H9 (cell line): Measurements from ENCODE around the gene KLHL41. TPM values are rescaled to one million over a fixed set of nuclear protein-coding genes. Genes with fewer than 3 reads are reported as not detected.
"Not testable (repeated sequence)": the region's sequence is repeated elsewhere in the genome, so short reads cannot be mapped to it uniquely, and the experiment has no call there.

Experiments
- DNase-seq: peaks from one replicate; pipeline ENCODE4 v3.0.0-alpha.2; 2017
- H2AFZ ChIP-seq: one replicate; pipeline ENCODE4 v1.6.1; 2013; ENCODE audit warnings: mild to moderate bottlenecking, low read length, control low read depth, moderate library complexity
- H2AK5ac ChIP-seq: 2 replicates; pipeline ENCODE4 v1.6.1; 2013; ENCODE audit warnings: low read length, control low read depth, mixed read lengths; ENCODE audit not compliant: insufficient read length
- H2BK120ac ChIP-seq: one replicate; pipeline ENCODE4 v1.6.1; 2013; ENCODE audit warnings: low read depth, mild to moderate bottlenecking, low read length, control low read depth, inconsistent platforms; ENCODE audit not compliant: poor library complexity, severe bottlenecking
- H2BK12ac ChIP-seq: 2 replicates; pipeline ENCODE4 v1.6.1; 2013; ENCODE audit warnings: low read length, control low read depth, mixed read lengths, low read depth; ENCODE audit not compliant: insufficient read length
- H2BK15ac ChIP-seq: 2 replicates; pipeline ENCODE4 v1.6.1; 2013; ENCODE audit warnings: low read depth, low read length, control low read depth
- H2BK20ac ChIP-seq: one replicate; pipeline ENCODE4 v1.6.1; 2013; ENCODE audit warnings: low read depth, mild to moderate bottlenecking, low read length, control low read depth, inconsistent platforms; ENCODE audit not compliant: poor library complexity, severe bottlenecking
- H2BK5ac ChIP-seq: 2 replicates; pipeline ENCODE4 v1.6.1; 2013; ENCODE audit warnings: low read length, control low read depth, mixed read lengths; ENCODE audit not compliant: insufficient read length
- H3K14ac ChIP-seq: 2 replicates; pipeline ENCODE4 v1.6.1; 2013; ENCODE audit warnings: low read length, control low read depth; ENCODE audit not compliant: insufficient read depth
- H3K18ac ChIP-seq: 2 replicates; pipeline ENCODE4 v1.6.1; 2013; ENCODE audit warnings: low read depth, mild to moderate bottlenecking, mixed read lengths, low read length, control low read depth; ENCODE audit not compliant: insufficient read length
- H3K23ac ChIP-seq: 2 replicates; pipeline ENCODE4 v1.6.1; 2013; ENCODE audit warnings: low read length, control low read depth, mixed read lengths, low read depth; ENCODE audit not compliant: insufficient read length
- H3K23me2 ChIP-seq: 2 replicates; pipeline ENCODE4 v1.6.1; 2013; ENCODE audit warnings: low read depth, mild to moderate bottlenecking, mixed read lengths, low read length, control low read depth; ENCODE audit not compliant: insufficient read length, poor library complexity, severe bottlenecking
- H3K27ac ChIP-seq: 2 replicates; pipeline ENCODE4 v1.5.1; 2013; ENCODE audit warnings: low read length, control low read depth, mixed read lengths, low read depth; ENCODE audit not compliant: insufficient read length
- H3K27me3 ChIP-seq: 2 replicates; pipeline ENCODE4 v1.6.1; 2013; ENCODE audit warnings: low read length, control low read depth, inconsistent platforms; ENCODE audit not compliant: insufficient read depth
- H3K4ac ChIP-seq: 2 replicates; pipeline ENCODE4 v1.6.1; 2013; ENCODE audit warnings: low read depth, mild to moderate bottlenecking, control low read depth, inconsistent platforms, low read length, moderate library complexity
- H3K4me1 ChIP-seq: 2 replicates; pipeline ENCODE4 v1.6.1; 2013; ENCODE audit warnings: low read length, control low read depth, inconsistent platforms; ENCODE audit not compliant: insufficient read depth
- H3K4me2 ChIP-seq: 2 replicates; pipeline ENCODE4 v1.6.1; 2013; ENCODE audit warnings: low read length, control low read depth, mixed read lengths; ENCODE audit not compliant: insufficient read length, insufficient read depth
- H3K56ac ChIP-seq: 2 replicates; pipeline ENCODE4 v1.6.1; 2013; ENCODE audit warnings: low read depth, mild to moderate bottlenecking, mixed read lengths, low read length, control low read depth; ENCODE audit not compliant: insufficient read length
- H3K79me1 ChIP-seq: 2 replicates; pipeline ENCODE4 v1.6.1; 2013; ENCODE audit warnings: low read depth, mild to moderate bottlenecking, moderate library complexity, low read length, control low read depth, inconsistent platforms; ENCODE audit not compliant: insufficient read depth, poor library complexity, severe bottlenecking
- H3K79me2 ChIP-seq: 2 replicates; pipeline ENCODE4 v1.6.1; 2013; ENCODE audit warnings: low read length, control low read depth, inconsistent platforms; ENCODE audit not compliant: insufficient read depth
- H3K9ac ChIP-seq: 2 replicates; pipeline ENCODE4 v1.6.1; 2013; ENCODE audit warnings: low read length, control low read depth, mixed read lengths; ENCODE audit not compliant: insufficient read length; ENCODE audit errors: extremely low read depth
- H3K9me3 ChIP-seq: one replicate; pipeline ENCODE4 v1.6.1; 2013; ENCODE audit warnings: low read depth, low read length, inconsistent platforms; ENCODE audit not compliant: control insufficient read depth
- H3T11ph ChIP-seq: one replicate; pipeline ENCODE4 v1.6.1; 2013; ENCODE audit warnings: mild to moderate bottlenecking, low read length, control low read depth, inconsistent platforms
- H4K20me1 ChIP-seq: one replicate; pipeline ENCODE4 v1.6.1; 2013; ENCODE audit not compliant: control insufficient read depth, insufficient read length, insufficient read depth
- H4K5ac ChIP-seq: 2 replicates; pipeline ENCODE4 v1.6.1; 2013; ENCODE audit warnings: low read depth, mild to moderate bottlenecking, mixed read lengths, low read length, control low read depth; ENCODE audit not compliant: insufficient read length
- H4K8ac ChIP-seq: replicated peaks from 2 replicates; pipeline ENCODE4 v1.6.1; 2013; ENCODE audit warnings: low read length, control low read depth, mixed read lengths, low read depth; ENCODE audit not compliant: insufficient read length
- H4K91ac ChIP-seq: 2 replicates; pipeline ENCODE4 v1.6.1; 2013; ENCODE audit warnings: low read depth, mild to moderate bottlenecking, moderate library complexity, mixed read lengths, low read length, control low read depth; ENCODE audit not compliant: insufficient read length
- H3K27ac Mint-ChIP-seq, 3 experiments: 2 replicates in 2 of 3; 3 replicates in 1 of 3; pipeline ENCODE4 v1.8.0; 2020 to 2021; ENCODE audit warnings: mixed read lengths in 3 of 3, mild to moderate bottlenecking in 1 of 3, moderate library complexity in 1 of 3
- H3K27me3 Mint-ChIP-seq: 2 replicates; pipeline ENCODE4 v1.8.0; 2021; ENCODE audit warnings: low read depth, mild to moderate bottlenecking, moderate library complexity, mixed read lengths
- H3K36me3 Mint-ChIP-seq, 3 experiments: 2 replicates in 2 of 3; 3 replicates in 1 of 3; pipeline ENCODE4 v1.8.0; 2020 to 2021; ENCODE audit warnings: low read depth in 3 of 3, mixed read lengths in 3 of 3; ENCODE audit not compliant: insufficient read depth in 1 of 3
- H3K4me1 Mint-ChIP-seq, 2 experiments: 2 replicates each; pipeline ENCODE4 v1.8.0; 2020; ENCODE audit warnings: mixed read lengths in 2 of 2
- H3K4me3 Mint-ChIP-seq, 2 experiments: 2 replicates in 1 of 2; 3 replicates in 1 of 2; pipeline ENCODE4 v1.8.0; 2020 to 2021; ENCODE audit warnings: mild to moderate bottlenecking in 2 of 2, mixed read lengths in 2 of 2, moderate library complexity in 1 of 2
- H3K9me3 Mint-ChIP-seq, 2 experiments: 2 replicates in 1 of 2; 3 replicates in 1 of 2; pipeline ENCODE4 v1.8.0; 2020; ENCODE audit warnings: mild to moderate bottlenecking in 2 of 2, mixed read lengths in 2 of 2, moderate library complexity in 1 of 2
- WGBS: extraction: QIAGEN DNeasy Blood & Tissue Kit; methylation state at CpG from one replicate; pipeline ENCODE4 v1.1.7; 2013; ENCODE audit warnings: missing lambda C conversion rate, low lambda C conversion rate, mixed read lengths; ENCODE audit not compliant: insufficient read length; ENCODE audit errors: extremely low coverage; 5-methylcytosine and 5-hydroxymethylcytosine counted together
- total RNA-seq: library from RNA; stranded (reverse); gene quantifications from 2 replicates; pipeline ENCODE4 v1.2.1, GENCODE V29; 2021

KLHL41 gene
- total RNA-seq, 1 experiment from 2014 or later: not detected

DNA sequence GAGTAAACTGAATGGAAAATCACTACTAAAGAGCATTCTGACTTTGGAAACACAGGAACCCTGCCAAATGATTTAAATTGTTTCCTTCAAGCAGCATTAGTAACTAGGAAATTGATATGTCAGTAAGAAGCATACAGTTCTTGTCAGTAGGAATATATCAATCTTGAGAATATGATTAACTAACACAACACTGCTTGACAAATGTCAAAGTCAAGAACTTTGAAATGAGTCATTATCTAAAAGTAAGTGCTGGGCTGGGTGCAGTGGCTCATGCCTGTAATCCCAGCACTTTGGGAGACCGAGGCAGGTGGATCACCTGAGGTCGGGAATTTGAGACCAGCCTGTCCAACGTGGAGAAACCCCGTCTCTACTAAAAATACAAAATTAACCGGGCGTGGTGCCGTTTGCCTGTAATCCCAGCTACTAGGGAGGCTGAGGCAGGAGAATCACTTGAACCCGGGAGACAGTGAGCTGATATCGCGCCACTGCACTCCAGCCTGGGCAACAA is 7.0 kb downstream of the KLHL41 start:
- H2BK20ac ChIP-seq, H2BK5ac ChIP-seq, H3K9me3 Mint-ChIP-seq, H3K4me1 Mint-ChIP-seq, H3K9ac ChIP-seq, H4K91ac ChIP-seq, H2AK5ac ChIP-seq, H3K4me3 Mint-ChIP-seq, H2AFZ ChIP-seq, H3K27ac ChIP-seq, H3K79me1 ChIP-seq, H3K27ac Mint-ChIP-seq, DNase-seq, H3K23me2 ChIP-seq, H3K36me3 Mint-ChIP-seq, H4K20me1 ChIP-seq, H3K9me3 ChIP-seq, H3K27me3 ChIP-seq, H3K4me1 ChIP-seq, H3K23ac ChIP-seq, H4K8ac ChIP-seq, H3K4ac ChIP-seq, H2BK12ac ChIP-seq, H4K5ac ChIP-seq, H3K79me2 ChIP-seq, H3K27me3 Mint-ChIP-seq, H2BK15ac ChIP-seq, H2BK120ac ChIP-seq, H3K56ac ChIP-seq, H3T11ph ChIP-seq, H3K4me2 ChIP-seq, H3K18ac ChIP-seq, H3K14ac ChIP-seq: not testable (repeated sequence)
- no CpG with 5 or more reads among the region's 10 CpGs for WGBS
